ENCODE data around the gene NAB2. TPM values are rescaled to one million over a fixed set of nuclear protein-coding genes. Genes with fewer than 3 reads are reported as not detected.
A peak's percentile ranks its signal among the peaks of the same experiment; 100 is the strongest.

Gene NAB2
- total RNA-seq, 1 donor from 2014 or later = 32.0 TPM

DNA sequence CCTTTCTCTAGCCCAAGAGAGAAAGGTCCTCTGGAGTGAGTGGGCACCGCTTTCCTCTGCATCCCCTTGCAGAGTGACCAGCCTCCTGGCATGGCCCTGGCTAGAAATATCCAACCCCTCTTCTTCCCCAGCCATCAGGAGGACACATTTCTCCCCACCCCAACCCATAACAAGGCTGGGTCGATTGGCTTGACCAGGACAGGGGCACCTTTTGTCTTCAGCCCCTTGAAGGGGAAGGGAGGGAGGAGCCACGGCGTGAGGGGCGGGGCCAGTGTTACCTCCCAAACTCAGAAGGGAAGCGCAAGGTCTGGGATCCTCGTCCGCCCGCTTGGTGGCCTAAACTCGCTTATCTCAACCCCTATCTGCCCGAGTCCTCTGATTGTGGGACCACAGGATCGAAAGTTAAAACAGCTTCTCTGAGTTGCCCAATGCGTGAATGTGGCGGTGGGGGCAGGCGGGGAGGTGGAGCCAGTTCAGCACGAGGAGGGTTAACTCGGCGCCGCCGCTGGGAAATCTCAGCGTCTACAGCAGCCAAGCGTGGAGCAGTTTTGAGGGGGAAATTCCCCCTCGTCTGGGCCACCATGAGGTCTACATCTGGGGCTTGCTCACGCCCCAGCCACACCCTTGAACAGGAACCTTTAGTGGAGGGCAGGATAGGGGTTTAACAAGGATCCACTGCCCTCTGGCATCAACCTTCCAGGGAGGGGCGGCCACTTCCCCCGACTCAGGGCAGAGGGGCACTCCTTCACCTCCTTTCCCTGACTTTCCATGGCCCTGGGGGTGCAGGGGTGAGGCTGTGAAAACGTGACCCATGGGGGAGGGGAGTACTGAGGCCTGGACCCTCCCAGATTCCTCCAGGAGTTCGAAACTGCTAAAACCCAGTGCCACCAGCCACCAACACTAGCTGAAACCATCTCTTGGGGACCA lies 21.5 kb downstream of the NAB2 start:
- Histone ChIP-seq H3K4me3 (ENCODE audit: low read depth, low read length) (peak overlapping the region; percentile 69), H3K27me3 (ENCODE audit: control insufficient read depth, insufficient read depth, low read length) (no peaks in the 10 kb centered on the region), H3K36me3 (ENCODE audit: control insufficient read depth, insufficient read depth, low read length) (peaks cover 1% of the 10 kb centered on the region)
- no peak for DNase-seq (ENCODE audit: low read depth)
- TF ChIP-seq, protein P1, sequence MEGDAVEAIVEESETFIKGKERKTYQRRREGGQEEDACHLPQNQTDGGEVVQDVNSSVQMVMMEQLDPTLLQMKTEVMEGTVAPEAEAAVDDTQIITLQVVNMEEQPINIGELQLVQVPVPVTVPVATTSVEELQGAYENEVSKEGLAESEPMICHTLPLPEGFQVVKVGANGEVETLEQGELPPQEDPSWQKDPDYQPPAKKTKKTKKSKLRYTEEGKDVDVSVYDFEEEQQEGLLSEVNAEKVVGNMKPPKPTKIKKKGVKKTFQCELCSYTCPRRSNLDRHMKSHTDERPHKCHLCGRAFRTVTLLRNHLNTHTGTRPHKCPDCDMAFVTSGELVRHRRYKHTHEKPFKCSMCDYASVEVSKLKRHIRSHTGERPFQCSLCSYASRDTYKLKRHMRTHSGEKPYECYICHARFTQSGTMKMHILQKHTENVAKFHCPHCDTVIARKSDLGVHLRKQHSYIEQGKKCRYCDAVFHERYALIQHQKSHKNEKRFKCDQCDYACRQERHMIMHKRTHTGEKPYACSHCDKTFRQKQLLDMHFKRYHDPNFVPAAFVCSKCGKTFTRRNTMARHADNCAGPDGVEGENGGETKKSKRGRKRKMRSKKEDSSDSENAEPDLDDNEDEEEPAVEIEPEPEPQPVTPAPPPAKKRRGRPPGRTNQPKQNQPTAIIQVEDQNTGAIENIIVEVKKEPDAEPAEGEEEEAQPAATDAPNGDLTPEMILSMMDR (IDR thresholded peaks at IDR 0.05; ENCODE audit: insufficient read depth, low read length, poor library complexity, severe bottlenecking) = no peak

DNA sequence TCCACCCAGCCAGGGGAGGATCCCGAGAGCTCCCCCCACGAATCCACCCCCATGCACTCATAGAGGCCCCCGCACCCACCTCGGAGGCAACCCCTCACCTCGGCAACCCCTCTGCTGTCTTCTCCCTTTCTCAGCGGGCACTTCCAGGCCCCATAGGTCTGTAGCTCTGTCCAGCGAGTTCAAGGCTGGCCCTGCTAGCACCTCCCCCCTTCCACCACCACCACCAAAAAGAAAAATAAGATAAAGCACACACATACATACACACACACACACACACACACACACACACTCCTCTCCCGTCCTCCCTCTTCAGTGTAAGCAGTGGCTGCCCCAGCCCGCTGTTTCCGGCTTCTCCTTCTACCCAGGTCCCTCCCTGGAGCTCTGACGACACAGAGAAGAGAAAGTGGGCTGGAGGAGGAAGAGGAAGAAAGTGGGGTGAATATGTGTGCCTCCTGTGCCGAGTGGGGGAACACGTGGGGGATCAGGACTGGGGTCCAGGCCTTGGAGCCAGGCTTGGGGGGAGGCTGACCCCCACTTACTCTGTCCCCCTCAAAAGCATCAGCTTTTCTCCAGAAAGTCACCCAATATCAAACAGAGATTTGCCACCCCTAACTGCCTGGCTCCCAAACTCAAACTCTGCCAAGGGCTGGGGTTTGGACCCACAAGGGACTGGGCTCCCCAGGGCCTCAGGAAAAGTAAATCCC lies 22.3 kb downstream of the NAB2 start, which contains the start of gene STAT6:
Gene STAT6, minus strand, starts transcription at position 332 of the 704 bp plus-strand sequence. CDS start 3,084 bp downstream, outside the sequence.
- Histone ChIP-seq H3K36me3 (ENCODE audit: control insufficient read depth, insufficient read depth, low read length) (peaks cover under 1% of the 10 kb centered on the region), H3K27me3 (ENCODE audit: control insufficient read depth, insufficient read depth, low read length) (no peaks in the 10 kb centered on the region), H3K4me3 (ENCODE audit: low read depth, low read length) (peak within 1 kb of the TSS; percentile 69)
- TF ChIP-seq, protein P1 (IDR thresholded peaks at IDR 0.05; ENCODE audit: insufficient read depth, low read length, poor library complexity, severe bottlenecking) = no peak
- DNase-seq (ENCODE audit: low read depth) = no peak

DNA sequence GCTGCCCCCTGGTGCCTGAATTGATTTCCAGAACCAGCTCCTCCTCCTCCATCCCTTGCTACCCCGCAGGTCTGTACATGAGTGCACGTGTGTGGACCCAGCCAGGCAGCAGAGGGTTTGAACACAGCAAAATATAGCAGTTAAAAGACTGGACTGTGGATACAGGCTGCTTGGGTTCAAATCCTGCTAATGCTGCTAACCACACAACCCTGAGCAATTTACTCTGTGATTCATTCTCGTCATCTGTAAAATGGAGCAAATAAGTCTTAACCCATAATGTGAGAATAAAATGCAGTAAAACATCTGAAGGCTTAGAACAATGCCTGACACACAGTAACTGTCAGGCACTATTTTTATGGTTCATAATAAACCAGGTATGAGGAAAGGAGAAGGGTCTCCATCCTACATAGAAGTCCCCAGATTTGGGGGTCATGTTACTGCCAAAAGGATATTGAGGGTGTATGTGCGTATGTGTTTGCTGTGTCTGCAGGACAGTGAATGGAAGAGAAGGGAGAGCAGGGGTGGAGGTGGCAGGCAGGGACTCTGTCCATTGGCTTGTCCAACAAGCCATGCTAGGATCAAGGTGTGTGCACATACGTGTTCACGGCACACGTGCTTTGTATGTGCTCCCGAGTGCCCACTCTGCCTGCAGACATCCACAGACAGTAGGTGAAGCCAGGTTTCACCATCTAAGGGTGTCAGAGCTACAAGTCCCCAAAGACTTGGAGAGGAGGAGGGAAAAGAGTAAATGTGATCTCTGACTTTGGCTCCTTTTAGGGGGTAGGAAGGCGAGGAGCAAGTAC lies 23.8 kb downstream of the NAB2 start:
- Histone ChIP-seq H3K4me3 (ENCODE audit: low read depth, low read length) (no peak overlapping the region), H3K36me3 (ENCODE audit: control insufficient read depth, insufficient read depth, low read length) (no peaks in the 10 kb centered on the region), H3K27me3 (ENCODE audit: control insufficient read depth, insufficient read depth, low read length) (no peaks in the 10 kb centered on the region)
- TF ChIP-seq, protein P1 (IDR thresholded peaks at IDR 0.05; ENCODE audit: insufficient read depth, low read length, poor library complexity, severe bottlenecking) = peak; percentile 76
- no peak for DNase-seq (ENCODE audit: low read depth)

DNA sequence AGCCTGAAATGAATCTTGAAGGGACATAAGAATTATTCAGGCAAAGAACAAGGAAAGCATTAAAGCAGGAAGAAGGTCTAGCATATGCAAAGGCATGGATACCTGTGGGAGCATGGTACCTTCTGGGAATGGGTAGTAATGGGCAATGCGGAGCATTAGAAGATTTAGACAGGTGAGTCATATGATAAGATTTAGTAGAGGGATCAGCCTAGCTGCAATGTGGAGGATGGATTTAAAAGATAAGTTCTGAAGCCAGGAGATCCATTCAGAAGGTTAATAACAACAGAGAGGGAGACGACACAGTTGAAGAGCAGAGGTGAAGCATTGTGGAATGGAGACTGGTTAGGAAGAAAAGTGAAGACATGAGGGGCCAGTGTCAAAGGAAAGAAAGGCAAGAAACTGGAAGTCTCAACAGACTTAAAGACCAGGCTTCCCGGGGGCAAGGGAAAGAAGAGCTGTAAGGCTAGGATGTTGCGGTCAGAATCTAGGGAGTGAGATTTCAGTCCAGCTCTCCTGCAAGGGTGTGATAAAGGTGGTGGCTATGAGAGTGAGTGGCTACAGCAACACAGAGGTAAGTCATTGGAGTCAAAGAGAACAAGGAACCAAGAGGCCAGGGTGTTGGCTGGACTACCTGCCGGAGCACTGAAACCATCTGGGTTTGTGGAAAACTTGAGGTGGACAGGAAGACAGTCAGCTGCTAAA lies 27.8 kb downstream of the NAB2 start:
- no peaks in the 10 kb centered on the region for H3K36me3 ChIP-seq (ENCODE audit: control insufficient read depth, insufficient read depth, low read length)
- H3K4me3 ChIP-seq (ENCODE audit: low read depth, low read length) = no peak overlapping the region
- H3K27me3 ChIP-seq (ENCODE audit: control insufficient read depth, insufficient read depth, low read length) = no peaks in the 10 kb centered on the region
- TF ChIP-seq, protein P1 (IDR thresholded peaks at IDR 0.05; ENCODE audit: insufficient read depth, low read length, poor library complexity, severe bottlenecking) = no peak
- DNase-seq (ENCODE audit: low read depth) = no peak

DNA sequence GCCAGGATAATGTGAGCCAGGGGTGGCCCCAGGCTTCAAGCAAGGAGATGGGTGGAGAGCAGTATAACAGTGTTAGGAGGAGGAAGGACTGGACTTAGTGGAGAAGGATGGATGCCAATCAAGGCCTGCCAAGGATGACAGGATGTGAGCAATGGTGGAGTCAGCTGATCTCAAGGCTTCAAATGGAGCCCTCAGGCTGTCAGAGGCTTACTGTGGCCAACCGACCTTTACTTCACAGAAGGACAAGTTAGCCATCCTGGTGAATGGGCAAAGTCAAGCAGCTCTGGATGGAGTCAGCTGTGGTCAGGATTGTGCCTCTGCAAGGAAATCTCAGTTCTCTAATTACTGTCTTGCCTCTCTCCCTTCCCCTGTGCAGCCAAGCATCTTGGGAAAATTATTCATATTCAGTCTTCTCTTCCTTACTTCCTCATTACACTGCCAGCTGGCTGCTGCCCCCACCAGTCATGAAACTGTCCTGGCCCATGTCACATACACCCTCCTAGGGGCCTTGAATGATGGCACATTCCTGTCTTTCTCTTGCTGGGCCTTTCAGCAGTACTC lies 29.9 kb downstream of the NAB2 start:
- no peak overlapping the region for H3K4me3 ChIP-seq (ENCODE audit: low read depth, low read length)
- TF ChIP-seq, protein P1 (IDR thresholded peaks at IDR 0.05; ENCODE audit: insufficient read depth, low read length, poor library complexity, severe bottlenecking) = no peak
- no peak for DNase-seq (ENCODE audit: low read depth)
- no peaks in the 10 kb centered on the region for H3K36me3 ChIP-seq (ENCODE audit: control insufficient read depth, insufficient read depth, low read length)
- H3K27me3 ChIP-seq (ENCODE audit: control insufficient read depth, insufficient read depth, low read length) = no peaks in the 10 kb centered on the region

Measured in kidney epithelial cell (primary cell).